SU-DHL-6 (cell line): ENCODE data around the gene STXBP5.

ENCODE experiments used
- EZH2phosphoT487 ChIP-seq: fragments of 200-600 bp; sonication (generic), shearing (Covaris generic); conservative IDR thresholded peaks from 2 replicates; pipeline ENCODE4 v1.6.1; 2018; ENCODE audit warnings: mild to moderate bottlenecking, antibody characterized with exemption, low read length, moderate library complexity, mixed read lengths
- TF ChIP-seq, protein P1 (sequence below): fragments of 200-600 bp; sonication (generic); IDR thresholded peaks from one replicate; pipeline ENCODE4 v1.5.1; 2017; ENCODE audit warnings: antibody characterized with exemption, mild to moderate bottlenecking, low read length, moderate library complexity; ENCODE audit not compliant: insufficient read depth, poor library complexity, severe bottlenecking

DNA sequence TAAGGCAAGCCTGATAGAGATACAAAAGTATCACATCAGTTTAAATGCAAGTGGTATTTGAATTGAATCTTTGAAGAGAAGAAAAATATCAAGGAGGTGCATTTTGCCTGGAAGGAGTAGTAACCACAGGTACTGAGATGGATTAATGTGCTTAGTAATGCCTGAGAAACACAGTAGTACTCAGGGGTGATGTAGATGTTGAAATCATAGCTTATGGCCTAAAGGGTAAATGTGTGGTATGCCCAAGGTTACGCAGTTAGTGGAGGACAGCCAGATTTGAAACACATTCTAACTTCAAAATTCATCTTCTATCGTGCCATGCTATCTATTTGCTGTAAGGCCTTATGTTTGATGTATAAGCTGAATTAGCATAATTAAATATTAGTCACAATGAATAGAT is 55.9 kb downstream of the STXBP5 start:
- TF ChIP-seq, protein P1, sequence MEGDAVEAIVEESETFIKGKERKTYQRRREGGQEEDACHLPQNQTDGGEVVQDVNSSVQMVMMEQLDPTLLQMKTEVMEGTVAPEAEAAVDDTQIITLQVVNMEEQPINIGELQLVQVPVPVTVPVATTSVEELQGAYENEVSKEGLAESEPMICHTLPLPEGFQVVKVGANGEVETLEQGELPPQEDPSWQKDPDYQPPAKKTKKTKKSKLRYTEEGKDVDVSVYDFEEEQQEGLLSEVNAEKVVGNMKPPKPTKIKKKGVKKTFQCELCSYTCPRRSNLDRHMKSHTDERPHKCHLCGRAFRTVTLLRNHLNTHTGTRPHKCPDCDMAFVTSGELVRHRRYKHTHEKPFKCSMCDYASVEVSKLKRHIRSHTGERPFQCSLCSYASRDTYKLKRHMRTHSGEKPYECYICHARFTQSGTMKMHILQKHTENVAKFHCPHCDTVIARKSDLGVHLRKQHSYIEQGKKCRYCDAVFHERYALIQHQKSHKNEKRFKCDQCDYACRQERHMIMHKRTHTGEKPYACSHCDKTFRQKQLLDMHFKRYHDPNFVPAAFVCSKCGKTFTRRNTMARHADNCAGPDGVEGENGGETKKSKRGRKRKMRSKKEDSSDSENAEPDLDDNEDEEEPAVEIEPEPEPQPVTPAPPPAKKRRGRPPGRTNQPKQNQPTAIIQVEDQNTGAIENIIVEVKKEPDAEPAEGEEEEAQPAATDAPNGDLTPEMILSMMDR, result no peak
- TF ChIP-seq EZH2phosphoT487, result no peak
